AG09319 (cell line): ENCODE data around the gene SRGAP3.

Experiments
- DNase-seq: peaks from one replicate; pipeline ENCODE4 v3.0.0-alpha.2; 2010; ENCODE audit warnings: low read depth; ENCODE audit errors: extremely low read depth
- CTCF ChIP-seq: IDR thresholded peaks from 2 replicates; pipeline ENCODE4 v1.5.1; 2011; ENCODE audit warnings: low read depth, mild to moderate bottlenecking, inconsistent platforms, low read length, moderate library complexity

Gene SRGAP3

GRCh38 chr3:8964436-8965370 is 284.7 kb downstream of the SRGAP3 start:
- no peak for TF ChIP-seq CTCF
- DNase-seq, result peak; percentile 42

GRCh38 chr3:8963137-8963853 is 286.2 kb downstream of the SRGAP3 start, which contains the start of gene RAD18:
TSS of gene RAD18 (minus strand) at chr3:8963472. CDS start at chr3:8963385, 87 bp downstream.
- peak; percentile 71 for DNase-seq
- TF ChIP-seq CTCF, result no peak

GRCh38 chr3:8962226-8962861 is 287.1 kb downstream of the SRGAP3 start:
- no peak for TF ChIP-seq CTCF
- DNase-seq, result no peak

GRCh38 chr3:8959668-8960067 is 289.8 kb downstream of the SRGAP3 start:
- no peak for TF ChIP-seq CTCF
- no peak for DNase-seq

GRCh38 chr3:8954938-8955763 is 294.3 kb downstream of the SRGAP3 start:
- DNase-seq, result no peak
- TF ChIP-seq CTCF, result no peak

- no peak for DNase-seq
- TF ChIP-seq CTCF, result no peak
Observed at GRCh38 chr3:8953313-8953712, 296.1 kb downstream of the SRGAP3 start.
